ENCODE data around the gene ZDHHC7.
A peak's percentile ranks its signal among the peaks of the same experiment; 100 is the strongest.

DNA sequence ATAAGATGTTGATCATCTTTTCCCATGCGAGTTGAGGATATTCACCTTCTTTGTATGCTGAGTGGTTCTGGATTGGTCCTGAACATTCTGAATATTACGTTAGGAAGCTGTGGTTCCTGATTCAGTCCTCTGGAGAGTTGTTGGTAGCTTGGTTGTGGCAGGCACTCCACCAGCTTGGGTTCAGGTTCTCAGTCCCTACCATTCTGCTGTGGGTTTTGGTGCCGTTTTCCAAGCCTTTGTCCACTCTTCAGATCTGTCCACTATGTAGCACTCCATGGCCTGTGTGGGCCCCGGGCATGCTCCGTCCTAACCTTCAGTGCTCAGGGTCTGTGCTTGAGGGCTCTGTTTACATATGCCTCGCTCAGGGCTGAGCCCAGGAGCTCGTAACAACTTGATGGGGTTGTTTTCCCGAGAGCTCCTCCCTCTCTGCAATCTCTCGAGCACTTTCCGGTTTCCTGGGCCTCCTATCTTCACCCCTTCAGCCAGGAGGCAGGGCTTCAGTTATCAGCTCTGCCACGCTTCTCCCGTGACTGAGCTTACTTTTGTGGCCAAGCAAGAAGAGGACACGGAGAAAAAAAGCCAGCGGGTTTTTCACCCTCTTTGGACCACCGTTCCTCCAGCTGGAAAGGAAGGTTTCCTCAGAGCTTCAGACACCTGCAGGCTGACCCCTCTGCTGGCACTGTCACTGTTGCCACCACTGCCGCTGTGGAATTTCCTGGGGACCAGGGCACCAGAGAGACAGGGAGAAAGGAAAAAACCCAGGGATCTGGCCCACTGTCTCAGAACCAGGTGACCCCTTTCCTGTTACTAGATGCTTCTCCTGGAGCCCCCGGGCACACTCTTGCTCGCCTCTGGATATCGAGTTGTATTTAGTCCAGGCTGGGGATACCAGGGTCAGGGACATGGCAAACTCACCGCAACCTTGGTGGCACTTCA, 35.9 kb upstream of the ZDHHC7 start:
- TF ChIP-seq, protein P1, sequence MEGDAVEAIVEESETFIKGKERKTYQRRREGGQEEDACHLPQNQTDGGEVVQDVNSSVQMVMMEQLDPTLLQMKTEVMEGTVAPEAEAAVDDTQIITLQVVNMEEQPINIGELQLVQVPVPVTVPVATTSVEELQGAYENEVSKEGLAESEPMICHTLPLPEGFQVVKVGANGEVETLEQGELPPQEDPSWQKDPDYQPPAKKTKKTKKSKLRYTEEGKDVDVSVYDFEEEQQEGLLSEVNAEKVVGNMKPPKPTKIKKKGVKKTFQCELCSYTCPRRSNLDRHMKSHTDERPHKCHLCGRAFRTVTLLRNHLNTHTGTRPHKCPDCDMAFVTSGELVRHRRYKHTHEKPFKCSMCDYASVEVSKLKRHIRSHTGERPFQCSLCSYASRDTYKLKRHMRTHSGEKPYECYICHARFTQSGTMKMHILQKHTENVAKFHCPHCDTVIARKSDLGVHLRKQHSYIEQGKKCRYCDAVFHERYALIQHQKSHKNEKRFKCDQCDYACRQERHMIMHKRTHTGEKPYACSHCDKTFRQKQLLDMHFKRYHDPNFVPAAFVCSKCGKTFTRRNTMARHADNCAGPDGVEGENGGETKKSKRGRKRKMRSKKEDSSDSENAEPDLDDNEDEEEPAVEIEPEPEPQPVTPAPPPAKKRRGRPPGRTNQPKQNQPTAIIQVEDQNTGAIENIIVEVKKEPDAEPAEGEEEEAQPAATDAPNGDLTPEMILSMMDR (IDR thresholded peaks at IDR 0.05): no peak
- peak; percentile 36 for TF ChIP-seq POLR2AphosphoS5 (IDR thresholded peaks at IDR 0.05)
